ENCODE results near the gene TAS2R60.
A peak's percentile ranks its signal among the peaks of the same experiment; 100 is the strongest.
"Not testable (repeated sequence)": the region's sequence is repeated elsewhere in the genome, so short reads cannot be mapped to it uniquely, and the experiment has no call there.

Gene TAS2R60

DNA sequence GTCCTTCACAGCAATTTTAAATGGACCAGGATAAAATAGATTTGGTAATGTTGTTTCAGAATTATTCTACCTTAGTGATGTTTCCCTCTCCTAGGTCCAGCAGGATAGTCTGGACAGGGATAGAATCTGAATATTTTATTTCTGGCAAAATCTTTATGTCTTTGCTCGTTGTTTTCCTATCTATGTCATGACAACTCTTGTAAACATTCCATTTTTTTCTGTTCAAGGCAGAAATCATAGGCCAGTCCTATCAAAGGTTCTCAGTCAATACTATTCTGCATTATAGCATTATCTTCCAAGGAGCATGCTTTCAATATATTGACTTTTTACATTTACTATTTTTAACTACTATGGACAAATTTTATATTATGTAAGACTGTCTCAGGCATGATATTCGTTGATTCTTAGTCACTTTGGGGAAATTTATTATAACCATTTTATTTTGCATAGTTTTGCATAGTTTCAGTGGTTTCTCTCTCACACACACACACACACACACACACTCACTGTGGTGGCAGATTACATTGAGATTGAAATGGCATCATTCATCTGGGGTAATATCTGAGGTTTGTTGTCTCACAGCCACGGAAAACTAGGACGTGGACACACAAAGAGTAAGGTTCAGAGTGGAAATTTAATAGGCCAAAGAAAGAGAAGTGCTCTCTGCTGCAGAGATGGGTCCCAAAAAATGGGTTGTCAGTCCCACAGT lies 17.2 kb downstream of the TAS2R60 start:
- TF ChIP-seq, protein P1, sequence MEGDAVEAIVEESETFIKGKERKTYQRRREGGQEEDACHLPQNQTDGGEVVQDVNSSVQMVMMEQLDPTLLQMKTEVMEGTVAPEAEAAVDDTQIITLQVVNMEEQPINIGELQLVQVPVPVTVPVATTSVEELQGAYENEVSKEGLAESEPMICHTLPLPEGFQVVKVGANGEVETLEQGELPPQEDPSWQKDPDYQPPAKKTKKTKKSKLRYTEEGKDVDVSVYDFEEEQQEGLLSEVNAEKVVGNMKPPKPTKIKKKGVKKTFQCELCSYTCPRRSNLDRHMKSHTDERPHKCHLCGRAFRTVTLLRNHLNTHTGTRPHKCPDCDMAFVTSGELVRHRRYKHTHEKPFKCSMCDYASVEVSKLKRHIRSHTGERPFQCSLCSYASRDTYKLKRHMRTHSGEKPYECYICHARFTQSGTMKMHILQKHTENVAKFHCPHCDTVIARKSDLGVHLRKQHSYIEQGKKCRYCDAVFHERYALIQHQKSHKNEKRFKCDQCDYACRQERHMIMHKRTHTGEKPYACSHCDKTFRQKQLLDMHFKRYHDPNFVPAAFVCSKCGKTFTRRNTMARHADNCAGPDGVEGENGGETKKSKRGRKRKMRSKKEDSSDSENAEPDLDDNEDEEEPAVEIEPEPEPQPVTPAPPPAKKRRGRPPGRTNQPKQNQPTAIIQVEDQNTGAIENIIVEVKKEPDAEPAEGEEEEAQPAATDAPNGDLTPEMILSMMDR (IDR thresholded peaks at IDR 0.05; ENCODE audit: low read depth, low read length), result no peak
- no peak for DNase-seq (ENCODE audit: low read depth in 2 of 2)
- H3K4me3 ChIP-seq (replicated peaks in 1 of 2; ENCODE audit: low read depth in 2 of 2, low read length in 2 of 2), result no peak overlapping the region

DNA sequence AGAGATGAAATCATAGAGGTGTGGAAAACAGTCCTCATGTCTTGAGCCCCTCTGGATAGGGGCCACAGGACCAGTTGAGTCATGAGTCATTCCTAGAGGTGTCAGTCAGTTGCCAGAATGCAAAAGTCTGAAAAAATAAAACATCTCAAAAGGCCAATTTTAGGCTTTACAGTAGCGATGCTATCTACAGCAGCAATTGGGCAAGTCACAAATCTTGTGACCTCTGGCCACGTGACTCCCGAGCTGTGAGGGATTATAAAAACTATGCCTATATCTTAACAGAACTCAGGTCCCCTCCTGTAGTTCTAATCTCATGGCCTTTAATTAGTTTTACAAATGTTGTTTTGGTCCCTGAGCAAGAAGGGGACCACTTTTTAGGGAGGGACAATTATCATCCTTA lies 18.8 kb downstream of the TAS2R60 start:
- DNase-seq (ENCODE audit: low read depth in 2 of 2), result no peak
- TF ChIP-seq, protein P1 (IDR thresholded peaks at IDR 0.05; ENCODE audit: low read depth, low read length), result no peak
- no peak overlapping the region for H3K4me3 ChIP-seq (replicated peaks in 1 of 2; ENCODE audit: low read depth in 2 of 2, low read length in 2 of 2)

DNA sequence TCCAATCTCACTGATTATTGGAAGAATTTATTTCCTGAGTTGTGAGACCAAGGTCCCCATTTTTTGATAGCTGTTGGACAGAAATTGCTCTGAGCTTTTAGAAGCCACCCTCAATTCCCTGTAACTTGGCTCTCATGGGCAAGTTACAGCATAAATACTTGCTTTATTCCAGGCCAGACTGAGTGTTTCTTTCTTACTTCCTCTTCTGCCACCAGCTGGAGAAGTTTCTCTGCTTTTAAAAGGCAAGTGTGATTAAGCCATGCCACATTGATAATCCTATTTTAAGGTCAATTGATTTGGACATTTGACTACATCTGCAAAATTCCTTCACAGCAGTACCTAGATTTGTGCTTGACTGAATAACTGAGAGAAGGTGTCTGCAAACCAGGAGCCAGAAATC lies 20.3 kb downstream of the TAS2R60 start:
- H3K4me3 ChIP-seq (replicated peaks in 1 of 2; ENCODE audit: low read depth in 2 of 2, low read length in 2 of 2), result no peak overlapping the region
- TF ChIP-seq, protein P1 (IDR thresholded peaks at IDR 0.05; ENCODE audit: low read depth, low read length), result no peak
- DNase-seq (ENCODE audit: low read depth in 2 of 2), result no peak

DNA sequence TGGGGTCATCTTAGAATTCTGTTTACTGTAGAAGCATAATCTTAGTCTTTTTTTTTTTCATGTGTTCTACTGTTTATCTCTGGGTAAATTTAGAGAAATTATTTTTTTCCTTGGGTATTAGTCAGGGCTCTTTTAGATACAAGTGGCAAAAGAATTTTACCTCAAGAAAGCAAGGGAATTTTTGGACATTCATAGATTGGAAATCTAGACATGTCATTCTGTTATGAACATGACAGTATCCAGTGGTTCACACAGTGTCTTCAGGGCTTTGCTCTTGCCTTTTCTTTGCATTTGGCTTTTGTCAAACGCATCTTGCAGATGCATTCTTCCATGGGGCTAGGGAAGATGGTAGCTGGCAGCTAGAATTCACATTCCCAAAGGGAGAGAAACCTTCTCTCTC lies 20.7 kb downstream of the TAS2R60 start:
- TF ChIP-seq, protein P1 (IDR thresholded peaks at IDR 0.05; ENCODE audit: low read depth, low read length), result no peak
- H3K4me3 ChIP-seq (replicated peaks in 1 of 2; ENCODE audit: low read depth in 2 of 2, low read length in 2 of 2), result no peak overlapping the region

DNA sequence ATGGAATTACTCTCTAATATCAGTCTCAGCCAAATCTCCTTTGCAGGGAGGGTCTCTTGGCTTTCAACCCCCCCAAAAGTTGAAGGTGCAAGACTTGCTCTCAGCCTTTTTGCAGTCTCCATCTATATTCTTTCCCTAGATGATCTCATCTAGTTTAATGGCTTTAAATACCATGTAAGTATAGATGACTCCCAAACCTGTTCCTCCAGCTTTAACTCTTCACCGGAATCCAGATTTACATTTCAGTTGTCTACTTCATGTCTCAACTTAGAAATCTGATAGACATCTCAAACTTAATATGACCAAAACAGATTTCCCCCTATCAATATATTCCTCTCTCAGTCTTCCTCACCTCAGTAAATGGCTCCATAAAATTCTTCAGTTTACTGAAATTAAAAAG lies 24.5 kb downstream of the TAS2R60 start:
- H3K4me3 ChIP-seq (replicated peaks in 1 of 2; ENCODE audit: low read depth in 2 of 2, low read length in 2 of 2), result no peak overlapping the region
- TF ChIP-seq, protein P1 (IDR thresholded peaks at IDR 0.05; ENCODE audit: low read depth, low read length), result no peak
- no peak for DNase-seq (ENCODE audit: low read depth in 2 of 2)

More for the DNA sequence above, 20.7 kb downstream of the TAS2R60 start:
- no peak for DNase-seq (ENCODE audit: low read depth in 2 of 2)

DNA sequence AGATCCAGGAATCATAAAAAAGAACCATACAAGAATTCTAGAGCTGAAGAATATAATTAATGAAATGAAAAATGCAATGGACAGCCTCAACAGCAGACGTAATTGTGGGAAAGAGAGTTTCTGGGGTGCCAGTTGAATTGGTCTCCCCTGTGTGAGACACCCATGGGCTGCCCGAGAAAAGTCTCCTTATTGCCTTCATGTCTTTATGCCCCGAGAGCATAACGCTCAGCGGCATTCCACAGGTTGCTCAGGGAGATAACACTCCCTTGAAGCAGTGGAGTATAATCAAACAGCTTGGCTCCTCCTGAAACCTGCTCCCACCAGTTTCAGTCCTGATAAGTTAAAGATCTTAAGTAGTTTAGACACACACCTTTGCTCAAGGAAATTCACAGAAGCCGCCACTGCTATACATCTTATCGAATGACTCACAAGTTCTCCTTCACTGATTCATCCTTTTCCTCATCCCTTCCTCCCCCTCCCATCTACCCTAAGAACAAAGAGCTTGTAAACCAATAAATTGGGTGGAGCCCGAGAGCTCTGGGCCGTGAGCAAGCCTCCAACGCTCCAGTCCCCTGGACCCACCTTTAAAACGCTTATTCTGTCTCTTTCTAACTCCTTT lies 28.9 kb downstream of the TAS2R60 start:
- not testable (repeated sequence) for H3K4me3 ChIP-seq (replicated peaks in 1 of 2; ENCODE audit: low read depth in 2 of 2, low read length in 2 of 2)
- peak in 1 of 2 donors; percentile 59 for DNase-seq (ENCODE audit: low read depth in 2 of 2)

DNA sequence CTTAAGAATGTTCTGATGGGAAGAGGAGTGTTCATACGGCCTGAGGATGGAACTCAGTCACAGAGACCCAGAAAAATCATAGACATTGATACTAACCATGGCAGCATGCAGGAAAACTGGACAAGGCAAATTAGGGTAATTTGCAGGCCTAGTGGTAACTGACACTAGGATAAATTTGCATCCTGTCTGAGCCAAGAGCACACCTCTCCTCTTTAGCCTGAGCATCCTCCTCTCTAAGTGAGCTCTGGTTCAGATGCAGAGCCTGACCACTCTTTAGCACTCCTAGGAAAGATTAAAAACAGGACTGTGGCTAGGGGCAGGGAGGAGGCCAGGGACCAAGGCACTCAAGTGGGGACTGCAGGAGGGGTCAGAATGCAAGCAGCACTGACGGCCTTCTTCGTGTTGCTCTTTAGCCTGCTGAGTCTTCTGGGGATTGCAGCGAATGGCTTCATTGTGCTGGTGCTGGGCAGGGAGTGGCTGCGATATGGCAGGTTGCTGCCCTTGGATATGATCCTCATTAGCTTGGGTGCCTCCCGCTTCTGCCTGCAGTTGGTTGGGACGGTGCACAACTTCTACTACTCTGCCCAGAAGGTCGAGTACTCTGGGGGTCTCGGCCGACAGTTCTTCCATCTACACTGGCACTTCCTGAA lies 34.4 kb downstream of the TAS2R60 start, which contains the start of gene TAS2R41:
Gene TAS2R41, plus strand, starts transcription at position 373 of the 650 bp plus-strand sequence. Its CDS starts 0 bp downstream, at position 373.
- no peak for DNase-seq (ENCODE audit: low read depth in 2 of 2)
- TF ChIP-seq, protein P1 (IDR thresholded peaks at IDR 0.05; ENCODE audit: low read depth, low read length), result no peak
- no peak within 1 kb of the TSS for H3K4me3 ChIP-seq (replicated peaks in 1 of 2; ENCODE audit: low read depth in 2 of 2, low read length in 2 of 2)

Data from cardiac fibroblast (primary cell).